Stimulated activated CD4-positive, alpha-beta T cell treated with anti-CD3 and anti-CD28 coated beads, Interleukin-12 subunit alpha, Interleukin-12 subunit beta, amount 100 ng/mL, for 24 hours (primary cell): Measurements from ENCODE around the gene ATIC.

Experiments used
- DNase-seq, 2 experiments: peaks; one replicate each; pipeline ENCODE4 v3.0.0-alpha.2; 2020; ENCODE audit warnings: low read depth in 2 of 2

ATIC gene

DNA sequence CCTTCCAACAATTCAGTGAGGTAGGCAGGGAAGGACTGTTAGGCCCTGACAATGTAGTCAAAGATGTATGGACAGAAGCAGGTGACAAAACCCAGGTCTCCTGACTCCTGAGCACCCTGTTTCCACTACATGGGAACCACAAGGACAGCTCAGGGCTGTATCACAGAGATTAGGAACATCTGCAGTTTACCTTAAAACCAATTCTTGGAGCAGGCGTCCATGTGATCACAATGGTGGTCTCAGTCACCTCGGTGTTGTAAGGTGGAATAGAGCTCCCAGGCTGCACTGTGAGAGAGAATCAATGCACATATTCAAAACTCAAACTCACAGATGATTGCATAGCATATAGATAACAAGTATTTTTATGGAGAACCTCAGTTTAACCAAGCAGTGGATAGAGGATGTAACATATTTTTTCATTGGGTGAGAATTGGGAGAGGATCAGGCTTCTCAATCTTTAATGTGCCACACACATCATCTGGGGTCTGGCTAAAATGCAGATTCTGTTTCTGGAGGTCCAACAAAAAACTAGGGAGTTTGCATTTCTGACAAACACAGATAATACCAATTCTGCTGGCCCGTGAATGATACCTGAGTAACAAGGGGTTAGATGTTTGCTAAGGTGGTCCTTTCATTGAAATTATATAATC, 87.3 kb downstream of the ATIC start:
- DNase-seq = no peak
